Activated naive CD4-positive, alpha-beta T cell treated with anti-CD3 and anti-CD28 coated beads, Interleukin-2, amount 50 U/mL, for 72 hours (primary cell): ENCODE data around the gene RET. TPM values are rescaled to one million over a fixed set of nuclear protein-coding genes. Genes with fewer than 3 reads are reported as not detected.
A peak's percentile ranks its signal among the peaks of the same experiment; 100 is the strongest.
"Not testable (repeated sequence)": the region's sequence is repeated elsewhere in the genome, so short reads cannot be mapped to it uniquely, and the experiment has no call there.

Experiments
- ATAC-seq, 2 donors: fragments of 150-1000 bp; cut with Tn5 transposase; 2 replicates each; pipeline ENCODE4 v1.10.0; 2021; ENCODE audit warnings: mild to moderate bottlenecking in 2 of 2, moderate library complexity in 2 of 2
- DNase-seq, 2 donors: peaks; one replicate each; pipeline ENCODE4 v3.0.0; 2021 to 2022; ENCODE audit warnings: low spot score in 2 of 2
- H3K27ac Mint-ChIP-seq, 2 donors: one replicate each; pipeline ENCODE4 v1.8.0; 2022; ENCODE audit warnings: mild to moderate bottlenecking in 2 of 2, mixed read lengths in 2 of 2
- H3K36me3 Mint-ChIP-seq, 2 donors: one replicate each; pipeline ENCODE4 v1.8.0; 2022; ENCODE audit warnings: mixed read lengths in 2 of 2
- H3K9me3 Mint-ChIP-seq, 2 donors: one replicate each; pipeline ENCODE4 v1.8.0; 2022; ENCODE audit warnings: mixed read lengths in 2 of 2
- total RNA-seq, 2 donors: library from RNA; stranded (reverse); gene quantifications; one replicate each; pipeline ENCODE4 v1.2.3, GENCODE V29; 2022

RET gene
- total RNA-seq, 2 donors from 2014 or later: 0.45 TPM; not detected in 1

DNA sequence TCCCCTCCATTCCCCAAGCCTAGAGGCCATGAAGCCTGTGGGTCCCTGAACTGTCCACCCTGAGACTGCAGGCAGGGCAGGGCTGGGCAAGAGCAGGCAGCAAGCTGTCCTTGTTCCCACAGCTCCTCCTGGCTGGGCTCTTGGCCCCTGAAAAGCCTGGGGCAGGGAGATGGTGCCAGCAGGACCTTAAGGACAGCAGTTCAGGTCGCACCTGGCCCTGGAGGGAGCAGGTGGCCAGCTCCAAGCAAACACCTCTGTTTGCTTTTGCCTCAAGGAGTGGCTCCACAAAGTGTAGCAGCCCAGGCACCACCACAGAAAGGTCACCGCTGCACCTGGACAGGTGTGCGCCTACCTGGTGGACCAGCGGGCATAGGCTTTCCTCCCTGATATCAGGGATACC lies 5.2 kb downstream of the RET start:
- no peak overlapping the region for H3K27ac Mint-ChIP-seq
- H3K36me3 Mint-ChIP-seq: no peaks in the 10 kb centered on the region
- no peak for ATAC-seq
- H3K9me3 Mint-ChIP-seq: no peaks in the 10 kb centered on the region
- DNase-seq: no peak

DNA sequence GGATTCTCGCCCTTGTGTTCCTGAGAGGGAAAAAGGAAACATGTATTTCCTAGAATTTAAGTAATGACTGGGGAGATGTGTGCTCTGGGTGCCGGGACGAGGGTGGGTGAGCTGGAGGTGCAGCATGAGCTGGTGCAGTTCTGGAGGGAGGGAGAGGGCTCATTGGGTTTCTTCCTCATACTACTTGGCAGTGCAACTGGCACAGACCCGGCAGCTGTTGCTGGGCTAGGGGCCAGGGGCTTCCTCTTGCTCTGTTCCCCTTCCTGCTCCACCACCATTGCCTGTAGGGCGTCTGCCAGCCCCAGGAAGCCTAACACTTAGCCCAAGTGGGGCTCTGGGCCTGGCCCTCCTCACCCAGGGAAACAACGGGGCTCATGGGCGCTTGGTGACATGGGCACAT lies 5.9 kb downstream of the RET start:
- no peak overlapping the region for H3K27ac Mint-ChIP-seq
- no peaks in the 10 kb centered on the region for H3K36me3 Mint-ChIP-seq
- no peak for ATAC-seq
- peaks cover 0 to 2% of the 10 kb centered on the region in 2 donors for H3K9me3 Mint-ChIP-seq
- no peak for DNase-seq

DNA sequence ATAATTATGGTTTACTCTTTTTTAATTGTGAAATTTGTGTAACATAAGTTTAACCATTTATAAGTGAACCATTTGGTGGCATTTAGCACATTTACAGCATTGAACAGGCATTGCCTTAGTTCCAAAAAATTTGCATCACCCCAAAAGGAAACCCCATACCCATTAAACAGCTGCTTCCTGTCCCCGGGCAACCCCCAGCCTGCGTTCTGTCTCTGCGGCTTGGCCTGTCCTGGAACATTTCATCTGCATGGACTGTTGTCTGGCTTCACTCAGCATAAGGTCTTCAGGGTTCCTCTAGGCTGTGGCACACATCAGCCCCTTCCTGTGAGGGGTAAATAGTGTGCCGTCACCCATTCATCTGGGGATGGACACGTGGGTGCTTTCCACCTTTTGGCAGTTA lies 6.9 kb downstream of the RET start:
- Mint-ChIP-seq H3K9me3 (peaks cover 0 to 4% of the 10 kb centered on the region in 2 donors), H3K27ac (no peak overlapping the region), H3K36me3 (no peaks in the 10 kb centered on the region)
- DNase-seq (no peak), ATAC-seq (no peak)

DNA sequence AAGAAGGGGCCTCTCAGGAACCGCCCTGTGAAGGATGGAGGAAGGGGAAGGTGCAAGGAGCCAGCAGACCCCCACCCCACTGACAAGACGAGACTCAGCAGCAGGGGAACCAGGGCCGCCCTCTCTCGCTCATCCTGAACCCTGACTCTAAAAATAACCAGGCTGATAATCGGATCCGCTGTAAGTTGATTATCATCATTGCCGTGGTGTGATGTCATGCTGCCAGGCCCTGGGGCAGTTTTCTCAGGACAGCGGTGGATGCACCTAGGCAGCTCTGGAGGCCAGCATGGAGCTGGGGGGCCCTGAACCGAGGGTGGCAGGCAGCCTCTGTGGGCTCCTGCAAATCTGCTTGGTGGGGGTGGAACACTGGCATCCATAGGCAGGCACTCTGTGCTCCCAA lies 7.9 kb downstream of the RET start:
- ATAC-seq (no peak), DNase-seq (no peak)
- Mint-ChIP-seq H3K27ac (no peak overlapping the region), H3K9me3 (peaks cover 0 to 4% of the 10 kb centered on the region in 2 donors), H3K36me3 (no peaks in the 10 kb centered on the region)

DNA sequence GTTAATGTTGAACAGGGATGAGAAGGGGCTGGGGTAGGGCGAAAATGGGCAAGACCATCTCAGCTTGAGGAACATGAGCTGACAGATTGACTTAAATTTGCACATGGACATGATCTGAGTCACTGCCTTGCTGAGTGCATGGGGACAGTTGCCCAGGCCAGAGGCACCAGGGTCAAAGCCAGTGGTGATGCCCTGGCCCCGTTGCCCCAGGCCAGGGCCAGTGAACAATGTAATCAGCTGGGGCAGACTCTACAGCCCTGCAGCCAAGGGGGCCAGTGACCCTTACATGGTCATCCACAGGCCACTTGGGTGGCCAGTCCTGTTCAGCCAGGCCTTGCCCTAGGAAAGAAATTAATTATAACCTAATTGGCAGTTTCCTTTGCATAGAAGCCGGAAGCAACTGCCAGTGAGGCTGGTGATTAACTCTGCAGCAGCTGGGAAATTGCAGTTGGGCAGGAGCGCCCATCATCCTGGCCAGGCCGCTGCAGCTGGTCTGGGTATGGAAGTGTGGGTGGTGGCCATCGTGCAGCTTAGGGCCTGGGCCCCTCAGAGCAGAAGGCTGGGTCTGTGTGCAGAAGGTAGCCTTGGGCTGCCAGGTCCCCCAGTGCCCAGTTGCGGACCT lies 9.6 kb downstream of the RET start:
- DNase-seq: no peak
- H3K27ac Mint-ChIP-seq: no peak overlapping the region
- H3K9me3 Mint-ChIP-seq: peaks cover 0 to 4% of the 10 kb centered on the region in 2 donors
- ATAC-seq: no peak
- no peaks in the 10 kb centered on the region for H3K36me3 Mint-ChIP-seq

DNA sequence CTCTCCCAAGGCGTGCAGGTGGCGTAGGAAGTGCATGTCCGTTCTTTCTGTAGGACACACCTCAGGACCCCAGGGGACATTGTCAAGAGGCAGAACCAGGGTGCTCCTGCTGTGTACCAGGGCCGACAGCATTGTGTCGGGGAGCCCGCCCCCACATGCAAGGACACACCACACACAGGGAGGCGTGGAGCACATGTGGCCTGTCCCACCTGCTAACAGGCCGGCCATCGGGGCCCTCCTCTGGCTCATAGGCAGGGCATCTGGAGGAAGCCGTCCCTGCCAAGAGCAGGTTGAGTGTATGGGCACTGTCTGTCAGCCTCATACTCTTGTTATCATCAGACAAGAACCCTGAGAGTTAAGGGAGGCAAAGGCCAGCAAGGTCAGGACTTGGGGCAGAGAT lies 12.7 kb downstream of the RET start:
- Mint-ChIP-seq H3K27ac (no peak overlapping the region), H3K9me3 (peaks cover 0 to 4% of the 10 kb centered on the region in 2 donors), H3K36me3 (no peaks in the 10 kb centered on the region)
- no peak for ATAC-seq
- DNase-seq: no peak

DNA sequence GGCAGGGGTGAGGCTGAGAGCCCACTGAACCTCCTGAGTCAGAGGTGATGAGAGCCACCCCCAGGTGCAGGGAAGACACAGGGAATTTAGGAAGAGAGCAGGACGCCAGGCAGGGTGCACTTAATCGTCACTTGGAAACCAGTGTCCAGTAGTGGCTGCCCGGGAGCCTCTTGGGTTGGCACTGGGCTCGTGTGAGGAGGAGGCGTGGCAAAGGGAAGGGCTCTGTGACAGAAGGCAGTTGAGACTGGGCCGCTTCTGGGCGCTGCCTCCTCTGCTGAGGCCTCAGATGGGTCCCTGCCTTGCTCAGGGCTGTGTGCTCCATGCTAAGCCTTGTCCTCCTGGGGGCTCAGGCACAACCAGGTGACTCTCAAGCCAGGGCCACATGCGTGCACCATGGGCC lies 13.3 kb downstream of the RET start:
- no peak for ATAC-seq

DNA sequence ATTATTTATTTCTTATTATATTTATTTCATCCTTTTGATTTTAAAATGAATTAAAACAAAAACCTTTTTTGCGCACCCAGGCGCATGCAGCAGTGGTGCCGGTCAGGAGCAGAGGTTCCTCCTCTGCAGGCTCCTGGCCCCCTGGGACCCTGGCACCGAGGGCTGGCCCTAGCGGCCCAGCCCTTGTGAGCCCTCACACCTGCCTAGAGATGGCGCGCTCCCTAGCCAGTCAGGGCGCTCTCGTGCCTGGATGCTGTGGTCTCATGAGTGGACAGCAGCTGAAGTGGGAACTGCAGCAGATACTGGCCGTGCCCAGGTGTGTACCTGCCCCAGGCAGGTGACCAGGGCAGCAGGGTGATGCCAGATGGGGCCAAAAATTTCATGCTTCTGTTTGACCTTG lies 13.8 kb downstream of the RET start:
- Mint-ChIP-seq H3K27ac (no peak overlapping the region), H3K9me3 (peaks cover 0 to 4% of the 10 kb centered on the region in 2 donors), H3K36me3 (no peaks in the 10 kb centered on the region)
- no peak for DNase-seq
- no peak for ATAC-seq

More for the DNA sequence above, 13.3 kb downstream of the RET start:
- Mint-ChIP-seq H3K9me3 (peaks cover 0 to 4% of the 10 kb centered on the region in 2 donors), H3K36me3 (no peaks in the 10 kb centered on the region), H3K27ac (no peak overlapping the region)
- no peak for DNase-seq

DNA sequence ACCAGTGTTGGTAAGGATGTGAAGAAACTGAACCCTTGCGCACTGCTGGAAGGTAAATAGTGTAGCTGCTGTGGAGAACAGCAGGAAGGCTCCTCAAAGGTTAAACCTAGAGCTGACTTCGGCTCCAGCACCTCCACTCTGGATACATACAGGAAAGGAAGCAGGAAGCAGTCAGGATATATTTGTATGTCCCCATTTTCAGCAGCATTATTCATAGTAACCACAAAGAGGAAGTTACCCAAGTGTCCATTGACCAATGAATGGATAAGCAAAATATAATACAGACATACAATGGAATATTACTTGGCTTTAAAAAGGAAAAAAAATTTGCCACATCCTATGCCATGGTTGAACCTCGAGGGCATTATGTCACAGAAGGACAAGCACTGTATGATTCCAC lies 15.0 kb downstream of the RET start:
- ATAC-seq (no peak), DNase-seq (no peak)
- H3K27ac Mint-ChIP-seq: peak overlapping the region in 1 of 2 donors; percentile 47
- H3K36me3 Mint-ChIP-seq: no peaks in the 10 kb centered on the region
- peaks cover 0 to 4% of the 10 kb centered on the region in 2 donors for H3K9me3 Mint-ChIP-seq

DNA sequence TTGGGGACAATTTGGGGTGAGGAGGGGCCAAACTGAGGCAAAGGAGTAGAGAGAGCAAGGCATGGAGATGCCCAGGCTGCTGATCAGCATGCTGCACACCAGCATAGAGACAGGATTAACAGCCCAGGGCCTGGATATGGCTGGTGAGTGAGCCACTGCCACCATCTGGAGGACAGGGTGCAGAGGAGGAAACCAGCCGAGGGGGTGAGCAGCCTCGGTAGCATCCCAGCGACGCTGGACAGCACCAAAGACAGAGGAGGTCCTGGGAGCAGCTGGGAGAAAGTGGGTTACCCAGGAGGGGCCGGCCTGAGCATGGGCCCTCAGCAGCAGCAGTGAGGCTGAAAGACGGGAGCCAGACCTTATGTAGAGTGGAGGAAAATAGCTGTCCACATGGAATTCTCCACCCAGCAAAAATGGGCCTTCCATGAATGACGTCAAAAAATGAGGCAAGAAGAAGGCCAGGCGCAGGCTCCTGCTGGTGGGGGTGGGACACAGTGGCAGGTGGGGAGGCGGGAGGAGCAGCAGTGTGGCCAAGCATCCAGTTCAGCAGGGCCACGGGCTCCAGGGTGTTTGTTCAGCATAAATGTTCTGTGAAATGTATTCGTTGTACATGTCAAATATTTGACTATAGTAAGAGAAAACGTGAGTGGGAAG lies 16.7 kb downstream of the RET start:
- Mint-ChIP-seq H3K27ac (no peak overlapping the region), H3K36me3 (no peaks in the 10 kb centered on the region), H3K9me3 (no peaks in the 10 kb centered on the region)
- DNase-seq (no peak), ATAC-seq (peak in 1 of 2 donors; percentile 37)

DNA sequence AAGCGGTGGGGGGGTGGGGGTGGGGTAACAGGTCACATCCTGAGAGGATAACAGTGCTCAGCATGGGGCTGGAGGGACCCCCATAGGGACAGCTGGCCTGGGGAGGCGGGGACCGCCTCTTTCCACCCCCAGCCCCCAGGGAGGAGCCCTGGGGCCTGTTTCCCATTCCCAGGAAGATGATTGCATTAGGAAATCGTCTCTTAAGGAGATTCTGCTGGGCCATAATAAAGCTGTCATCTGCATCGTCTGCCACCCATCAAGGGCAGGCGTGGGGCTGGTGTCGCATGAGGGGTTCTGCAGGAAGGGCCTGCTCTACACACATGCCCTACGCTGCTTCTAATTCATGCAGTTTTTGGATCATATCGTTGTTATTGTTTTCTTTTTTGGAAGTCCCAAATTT lies 17.2 kb downstream of the RET start:
- ATAC-seq (no peak), DNase-seq (no peak)
- H3K36me3 Mint-ChIP-seq: no peaks in the 10 kb centered on the region
- H3K27ac Mint-ChIP-seq: no peak overlapping the region
- H3K9me3 Mint-ChIP-seq: no peaks in the 10 kb centered on the region

DNA sequence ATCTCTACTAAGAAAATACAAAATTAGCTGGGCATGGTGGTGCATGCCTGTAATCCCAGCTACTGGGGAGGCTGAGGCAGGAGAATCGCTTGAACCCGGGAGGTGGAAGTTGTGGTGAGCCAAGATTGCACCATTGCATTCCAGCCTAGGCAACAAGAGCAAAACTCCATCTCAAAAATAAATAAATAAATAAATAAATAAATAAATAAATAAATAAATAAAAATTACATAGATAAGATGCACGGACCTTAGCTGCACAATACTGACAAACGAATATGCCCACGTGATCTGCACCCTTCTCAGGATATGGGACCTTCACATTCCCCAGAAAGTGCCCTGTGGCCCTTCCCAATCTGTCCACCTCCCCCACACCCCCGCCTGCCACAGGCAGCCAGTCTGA lies 22.5 kb downstream of the RET start:
- H3K9me3 Mint-ChIP-seq, H3K27ac Mint-ChIP-seq, H3K36me3 Mint-ChIP-seq, ATAC-seq, DNase-seq: not testable (repeated sequence)

DNA sequence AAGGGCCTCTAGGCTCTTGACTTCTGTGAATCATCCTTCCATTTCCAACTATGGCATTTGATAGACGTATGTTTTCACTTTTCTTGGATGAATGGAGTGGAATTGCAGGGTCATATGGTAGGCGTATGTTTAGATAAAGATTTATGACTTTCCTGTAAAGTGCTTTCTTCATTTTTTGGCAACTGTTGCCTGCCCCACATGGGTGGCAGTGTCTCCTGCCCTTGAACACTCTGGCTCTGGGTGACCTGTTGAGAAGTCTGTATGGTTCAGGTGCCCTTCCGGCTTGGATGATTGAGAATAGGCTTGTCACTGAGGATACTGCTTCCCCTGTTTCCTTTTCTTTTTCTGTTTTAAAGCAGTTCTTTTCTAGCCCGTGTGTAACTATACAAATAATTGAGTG lies 23.1 kb downstream of the RET start:
- Mint-ChIP-seq H3K9me3 (no peaks in the 10 kb centered on the region), H3K36me3 (no peaks in the 10 kb centered on the region)
- ATAC-seq: no peak

DNA sequence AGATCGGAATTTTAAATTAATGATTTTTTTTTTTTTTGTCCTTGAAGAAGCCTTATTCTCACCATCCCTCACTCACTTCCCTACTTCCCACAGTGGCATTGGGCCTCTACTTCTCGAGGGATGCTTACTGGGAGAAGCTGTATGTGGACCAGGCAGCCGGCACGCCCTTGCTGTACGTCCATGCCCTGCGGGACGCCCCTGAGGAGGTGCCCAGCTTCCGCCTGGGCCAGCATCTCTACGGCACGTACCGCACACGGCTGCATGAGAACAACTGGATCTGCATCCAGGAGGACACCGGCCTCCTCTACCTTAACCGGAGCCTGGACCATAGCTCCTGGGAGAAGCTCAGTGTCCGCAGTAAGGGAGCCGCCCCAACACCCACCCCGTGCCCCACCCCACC lies 23.5 kb downstream of the RET start:
- no peak overlapping the region for H3K27ac Mint-ChIP-seq
- H3K36me3 Mint-ChIP-seq: no peaks in the 10 kb centered on the region
- DNase-seq (no peak), ATAC-seq (no peak)
- no peaks in the 10 kb centered on the region for H3K9me3 Mint-ChIP-seq

More for the DNA sequence above, 23.1 kb downstream of the RET start:
- no peak for DNase-seq
- no peak overlapping the region for H3K27ac Mint-ChIP-seq

DNA sequence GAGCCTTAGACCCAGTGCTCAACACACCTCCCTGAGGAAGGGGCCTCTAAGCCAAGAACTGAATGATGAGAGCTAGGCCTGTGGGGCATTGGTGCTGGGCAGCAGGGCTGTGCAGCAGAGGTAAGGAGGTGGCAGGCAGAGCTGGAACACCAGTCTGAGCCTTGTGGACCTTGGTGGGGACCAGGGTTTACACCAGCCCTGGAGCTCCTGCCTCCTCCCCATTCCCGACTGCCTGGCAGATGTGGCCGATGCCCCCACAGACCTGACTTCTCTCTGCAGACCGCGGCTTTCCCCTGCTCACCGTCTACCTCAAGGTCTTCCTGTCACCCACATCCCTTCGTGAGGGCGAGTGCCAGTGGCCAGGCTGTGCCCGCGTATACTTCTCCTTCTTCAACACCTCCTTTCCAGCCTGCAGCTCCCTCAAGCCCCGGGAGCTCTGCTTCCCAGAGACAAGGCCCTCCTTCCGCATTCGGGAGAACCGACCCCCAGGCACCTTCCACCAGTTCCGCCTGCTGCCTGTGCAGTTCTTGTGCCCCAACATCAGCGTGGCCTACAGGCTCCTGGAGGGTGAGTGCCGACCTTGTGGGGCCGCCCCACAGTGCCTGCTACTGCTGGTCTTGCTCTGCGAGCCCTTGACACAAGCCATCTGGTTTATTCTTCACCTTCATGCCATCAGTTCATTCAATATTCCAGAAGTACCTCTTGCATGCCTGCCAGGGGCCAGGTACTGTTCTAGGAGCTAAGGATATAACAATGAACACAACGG lies 25.4 kb downstream of the RET start:
- ATAC-seq (no peak), DNase-seq (no peak)
- Mint-ChIP-seq H3K27ac (no peak overlapping the region), H3K9me3 (no peaks in the 10 kb centered on the region), H3K36me3 (no peaks in the 10 kb centered on the region)

DNA sequence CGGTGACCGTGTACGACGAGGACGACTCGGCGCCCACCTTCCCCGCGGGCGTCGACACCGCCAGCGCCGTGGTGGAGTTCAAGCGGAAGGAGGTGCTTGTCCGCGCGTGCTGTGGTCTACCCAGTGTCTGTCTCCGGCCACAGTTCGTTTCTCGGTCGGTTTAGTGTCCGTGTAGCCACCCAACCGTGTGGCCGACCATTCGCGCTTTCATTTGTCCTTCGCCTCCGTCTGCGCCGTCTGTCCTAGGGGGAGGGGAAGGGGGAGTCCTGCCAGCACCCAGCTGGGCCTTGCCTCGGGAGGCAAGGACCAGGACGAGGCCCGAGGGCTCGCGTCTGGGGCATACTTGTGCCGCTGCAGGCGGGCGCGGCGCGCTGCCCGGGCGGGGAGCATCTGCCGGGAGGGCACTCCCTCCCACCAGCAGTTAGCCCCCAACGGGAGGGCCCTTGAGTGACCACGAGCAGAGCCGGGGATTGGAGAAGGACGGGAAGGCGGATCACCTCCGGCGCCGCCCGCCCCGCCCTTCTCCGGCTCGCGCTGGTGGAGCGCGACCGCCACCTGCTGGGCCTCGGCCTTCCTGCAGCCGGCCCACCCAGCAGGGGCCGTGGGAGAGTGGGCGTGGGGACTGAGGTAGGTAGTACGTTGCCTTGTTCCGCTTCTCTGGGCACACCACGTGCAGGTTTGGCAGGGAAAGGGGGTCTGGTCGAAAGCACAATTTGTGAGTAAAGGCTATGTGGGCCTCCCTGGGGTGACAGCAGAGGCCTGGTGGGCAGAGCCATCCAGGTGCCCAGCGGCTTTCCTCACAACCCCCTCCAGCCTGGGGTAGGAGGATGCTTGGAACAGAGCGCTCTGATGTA lies 28.5 kb downstream of the RET start:
- Mint-ChIP-seq H3K36me3 (no peaks in the 10 kb centered on the region), H3K9me3 (no peaks in the 10 kb centered on the region), H3K27ac (no peak overlapping the region)
- DNase-seq (peak; percentile 82 to 93), ATAC-seq (peak; percentile 92)

DNA sequence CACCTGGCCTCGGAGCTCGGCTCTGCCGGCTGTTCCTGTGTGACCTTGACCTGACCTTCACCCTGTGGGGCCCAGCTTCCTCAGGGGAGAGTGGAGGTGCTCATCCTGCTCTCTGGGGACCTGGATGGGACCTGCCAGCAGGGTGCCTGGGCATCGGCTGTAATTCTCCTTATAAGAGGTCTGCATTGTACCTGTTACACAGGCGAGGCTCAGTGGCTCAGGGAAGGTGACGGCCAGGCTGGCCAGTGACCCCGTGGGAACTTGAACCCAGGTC lies 29.0 kb downstream of the RET start:
- Mint-ChIP-seq H3K36me3 (no peaks in the 10 kb centered on the region), H3K27ac (no peak overlapping the region)
- ATAC-seq: no peak

More for the DNA sequence above, 29.0 kb downstream of the RET start:
- no peak for DNase-seq
- no peaks in the 10 kb centered on the region for H3K9me3 Mint-ChIP-seq
